ENCODE measurements around the gene KCNG2.

DNA sequence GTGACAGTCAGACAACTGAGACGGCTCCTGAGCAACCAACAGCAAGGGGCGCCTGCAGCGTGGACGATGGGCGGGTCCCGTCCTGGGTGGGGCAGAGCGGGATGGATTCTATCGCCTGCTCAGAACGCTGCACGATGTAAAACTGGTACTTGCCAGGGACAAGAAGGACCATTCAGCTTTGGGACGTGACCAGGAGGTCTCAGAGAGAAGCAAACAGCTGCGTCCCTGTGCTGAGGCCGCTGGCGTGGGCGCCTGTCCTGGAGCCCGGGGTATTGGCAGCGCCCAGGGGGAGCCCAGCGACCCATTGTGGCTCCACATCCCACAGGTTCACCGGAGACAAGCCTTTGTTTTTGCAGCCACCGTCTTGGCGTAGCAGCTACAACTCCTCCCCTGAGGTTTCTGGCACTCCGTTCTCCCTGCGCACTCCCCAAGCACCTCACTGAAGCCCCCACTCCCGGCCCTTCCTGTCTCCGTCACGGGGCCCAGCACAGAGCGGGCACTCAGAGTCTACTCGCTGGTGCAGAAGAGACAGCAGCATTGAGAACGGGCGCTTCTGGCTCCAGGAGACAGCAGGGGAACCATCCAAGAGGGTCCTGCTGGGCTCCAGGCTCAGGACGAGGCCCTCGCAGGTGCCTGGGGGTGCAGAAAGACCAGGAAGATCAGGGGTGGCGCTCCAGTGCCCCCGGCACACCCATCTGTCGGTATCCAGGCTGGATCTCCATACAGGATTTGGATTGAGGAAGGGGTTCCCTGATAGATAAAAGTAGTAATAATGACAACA lies 22.1 kb upstream of the KCNG2 start:
- TF ChIP-seq, protein P1, sequence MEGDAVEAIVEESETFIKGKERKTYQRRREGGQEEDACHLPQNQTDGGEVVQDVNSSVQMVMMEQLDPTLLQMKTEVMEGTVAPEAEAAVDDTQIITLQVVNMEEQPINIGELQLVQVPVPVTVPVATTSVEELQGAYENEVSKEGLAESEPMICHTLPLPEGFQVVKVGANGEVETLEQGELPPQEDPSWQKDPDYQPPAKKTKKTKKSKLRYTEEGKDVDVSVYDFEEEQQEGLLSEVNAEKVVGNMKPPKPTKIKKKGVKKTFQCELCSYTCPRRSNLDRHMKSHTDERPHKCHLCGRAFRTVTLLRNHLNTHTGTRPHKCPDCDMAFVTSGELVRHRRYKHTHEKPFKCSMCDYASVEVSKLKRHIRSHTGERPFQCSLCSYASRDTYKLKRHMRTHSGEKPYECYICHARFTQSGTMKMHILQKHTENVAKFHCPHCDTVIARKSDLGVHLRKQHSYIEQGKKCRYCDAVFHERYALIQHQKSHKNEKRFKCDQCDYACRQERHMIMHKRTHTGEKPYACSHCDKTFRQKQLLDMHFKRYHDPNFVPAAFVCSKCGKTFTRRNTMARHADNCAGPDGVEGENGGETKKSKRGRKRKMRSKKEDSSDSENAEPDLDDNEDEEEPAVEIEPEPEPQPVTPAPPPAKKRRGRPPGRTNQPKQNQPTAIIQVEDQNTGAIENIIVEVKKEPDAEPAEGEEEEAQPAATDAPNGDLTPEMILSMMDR (IDR thresholded peaks at IDR 0.05 in 4 of 5, conservative IDR thresholded peaks at IDR 0.05 in 1 of 5): no peak
- no peak for TF ChIP-seq POLR2A (IDR thresholded peaks at IDR 0.05)
